ENCODE measurements around the gene NANOS3. TPM values are rescaled to one million over a fixed set of nuclear protein-coding genes. Genes with fewer than 3 reads are reported as not detected.

NANOS3 gene
- total RNA-seq, 6 experiments from 2014 or later: 0.91 to 1.7 (median 1.4) TPM

DNA sequence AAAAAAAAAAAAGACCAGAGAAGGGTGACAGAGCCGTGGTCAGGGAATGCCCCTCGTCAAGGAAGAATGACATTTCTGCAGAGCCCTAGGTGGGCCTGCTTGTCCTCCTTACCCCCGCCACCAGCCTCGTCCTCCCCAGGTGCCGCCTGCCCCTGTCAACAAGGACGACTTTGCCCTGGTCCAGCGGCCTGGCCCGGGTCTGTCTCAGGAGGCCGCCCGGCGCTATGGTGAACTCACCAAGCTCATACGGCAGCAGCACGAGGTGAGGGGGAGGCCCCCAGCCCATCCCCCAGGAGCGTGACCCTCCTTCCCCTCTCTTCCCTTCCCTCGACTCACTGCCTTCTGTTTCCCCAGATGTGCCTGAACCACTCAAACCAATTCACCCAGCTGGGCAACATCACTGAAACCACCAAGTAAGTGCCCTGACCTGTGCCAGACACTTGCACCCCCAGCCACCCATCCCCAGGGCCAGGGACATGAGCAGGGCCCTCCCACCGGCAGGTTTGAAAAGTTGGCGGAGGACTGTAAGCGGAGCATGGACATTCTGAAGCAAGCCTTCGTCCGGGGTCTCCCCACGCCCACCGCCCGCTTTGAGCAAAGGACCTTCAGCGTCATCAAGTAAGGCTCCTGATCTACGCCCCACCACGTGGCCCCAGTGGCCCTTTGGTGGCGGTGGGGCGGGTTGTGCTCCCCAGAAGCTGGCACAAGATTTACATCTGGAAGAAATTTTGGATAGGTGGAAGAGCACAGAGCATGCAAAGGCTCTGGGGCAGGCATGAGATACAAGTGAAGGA lies 46.5 kb downstream of the NANOS3 start:
- TF ChIP-seq CTCF (IDR thresholded peaks at IDR 0.05): no peak
- H3K9me3 Mint-ChIP-seq: peaks cover 5% of the 10 kb centered on the region; the same call in 1 of the 2 replicates
- H3K27me3 Mint-ChIP-seq (ENCODE audit: insufficient read depth): no peaks in the 10 kb centered on the region; the same call in none of the 2 replicates
- no peak overlapping the region for H3K4me3 Mint-ChIP-seq
- no peak overlapping the region; the same call in 1 of the 2 replicates for H3K27ac Mint-ChIP-seq
- no peak for DNase-seq
- H3K4me1 Mint-ChIP-seq (ENCODE audit: low read depth): no peaks in the 10 kb centered on the region
- peaks cover 53% of the 10 kb centered on the region for H3K36me3 Mint-ChIP-seq (ENCODE audit: low read depth)

GRCh38 chr19:13926010-13926409 lies 49.1 kb downstream of the NANOS3 start:
- no peak overlapping the region for H3K27ac Mint-ChIP-seq
- H3K36me3 Mint-ChIP-seq (ENCODE audit: low read depth): peaks cover 46% of the 10 kb centered on the region
- H3K4me3 Mint-ChIP-seq: no peak overlapping the region
- no peak for DNase-seq
- no peak for TF ChIP-seq CTCF (IDR thresholded peaks at IDR 0.05)
- H3K9me3 Mint-ChIP-seq: peaks cover 4% of the 10 kb centered on the region; the same call in 1 of the 2 replicates
- H3K4me1 Mint-ChIP-seq (ENCODE audit: low read depth): no peaks in the 10 kb centered on the region
- H3K27me3 Mint-ChIP-seq (ENCODE audit: insufficient read depth): no peaks in the 10 kb centered on the region; the same call in none of the 2 replicates

DNA sequence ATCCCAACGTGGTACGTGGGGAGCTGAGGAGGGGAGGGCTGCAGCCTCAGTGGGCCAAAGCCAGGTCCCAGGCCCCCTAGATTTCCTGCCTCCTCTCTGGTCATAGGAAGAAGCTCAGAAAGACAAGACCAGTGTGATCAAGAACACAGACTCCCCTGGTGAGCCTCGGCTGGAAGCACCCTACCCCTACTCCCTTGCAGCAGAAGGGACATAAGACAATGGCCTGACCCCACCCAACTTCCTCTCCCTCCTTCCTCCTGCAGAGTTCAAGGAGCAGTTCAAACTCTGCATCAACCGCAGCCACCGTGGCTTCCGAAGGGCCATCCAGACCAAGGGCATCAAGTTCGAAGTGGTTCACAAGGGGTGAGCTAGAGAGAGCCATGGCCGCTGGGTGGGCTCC lies 49.8 kb downstream of the NANOS3 start:
- Mint-ChIP-seq H3K27me3 (ENCODE audit: insufficient read depth) (no peaks in the 10 kb centered on the region; the same call in none of the 2 replicates), H3K4me1 (ENCODE audit: low read depth) (no peaks in the 10 kb centered on the region), H3K27ac (no peak overlapping the region), H3K4me3 (no peak overlapping the region), H3K9me3 (no peaks in the 10 kb centered on the region), H3K36me3 (ENCODE audit: low read depth) (peaks cover 39% of the 10 kb centered on the region)
- DNase-seq: no peak
- no peak for TF ChIP-seq CTCF (IDR thresholded peaks at IDR 0.05)

DNA sequence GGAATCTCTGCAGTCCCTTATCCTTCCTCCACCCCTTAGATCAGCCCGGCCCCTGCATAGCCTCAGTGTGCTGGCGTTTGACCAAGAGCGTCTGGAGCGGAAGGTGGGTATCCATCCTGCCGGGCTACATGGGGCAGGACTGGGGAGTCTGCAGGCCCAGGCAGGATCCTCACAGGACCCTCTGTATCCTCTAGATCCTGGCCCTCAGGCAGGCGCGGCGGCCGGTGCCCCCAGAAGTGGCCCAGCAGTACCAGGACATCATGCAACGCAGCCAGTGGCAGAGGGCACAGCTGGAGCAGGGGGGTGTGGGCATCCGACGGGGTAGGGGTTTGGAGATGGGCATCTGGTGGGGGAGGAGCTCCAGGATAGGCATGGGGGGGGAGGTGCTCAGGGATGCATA lies 52.4 kb downstream of the NANOS3 start:
- no peak for TF ChIP-seq CTCF (IDR thresholded peaks at IDR 0.05)
- no peak for DNase-seq
- H3K36me3 Mint-ChIP-seq (ENCODE audit: low read depth): peaks cover 23% of the 10 kb centered on the region
- no peaks in the 10 kb centered on the region; the same call in 1 of the 2 replicates for H3K27me3 Mint-ChIP-seq (ENCODE audit: insufficient read depth)
- no peaks in the 10 kb centered on the region for H3K9me3 Mint-ChIP-seq
- no peaks in the 10 kb centered on the region for H3K4me1 Mint-ChIP-seq (ENCODE audit: low read depth)
- H3K27ac Mint-ChIP-seq: no peak overlapping the region
- no peak overlapping the region for H3K4me3 Mint-ChIP-seq

DNA sequence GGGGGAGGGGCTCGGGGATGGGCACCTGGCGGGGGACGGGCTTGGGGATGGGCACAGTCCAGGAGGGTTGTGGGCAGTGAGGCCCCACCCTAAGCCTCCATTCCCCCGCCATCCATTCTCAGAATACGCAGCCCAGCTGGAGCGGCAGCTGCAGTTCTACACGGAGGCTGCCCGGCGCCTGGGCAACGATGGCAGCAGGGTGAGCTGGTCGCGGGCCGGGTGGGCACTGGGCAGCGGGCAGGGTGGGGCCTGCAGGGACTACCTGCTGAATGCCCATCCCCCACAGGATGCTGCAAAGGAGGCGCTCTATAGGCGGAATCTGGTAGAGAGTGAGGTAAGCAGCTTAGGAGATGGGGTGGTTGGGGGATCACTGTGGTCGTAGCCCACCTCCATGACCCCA lies 53.0 kb downstream of the NANOS3 start:
- TF ChIP-seq CTCF (IDR thresholded peaks at IDR 0.05): no peak
- Mint-ChIP-seq H3K27me3 (ENCODE audit: insufficient read depth) (no peaks in the 10 kb centered on the region; the same call in 1 of the 2 replicates), H3K36me3 (ENCODE audit: low read depth) (peaks cover 19% of the 10 kb centered on the region), H3K4me3 (no peak overlapping the region), H3K9me3 (no peaks in the 10 kb centered on the region), H3K4me1 (ENCODE audit: low read depth) (no peaks in the 10 kb centered on the region), H3K27ac (no peak overlapping the region)
- no peak for DNase-seq

Small RNAs within 50 kb of the gene (microRNA-seq; reads per million reads assigned to microRNA genes)
- gene MIR181C (282 reads per million, percentile 62 among the genes with 10 or more reads in this experiment), gene MIR181D (391 reads per million, percentile 65 among the genes with 10 or more reads in this experiment)

Other genes with a start within 250 kb of the NANOS3 start
- 10 to 100 TPM; 31.3 to 34.7 (median 31.8) TPM for gene MRI1, start 112.6 kb upstream of the NANOS3 start, total RNA-seq (2021; fragmentation: NEBNext Ultra II Directional; extraction: Animal tissue kit (Norgen Biotek cat#: 25700))
- gene C19orf53, start 102.7 kb upstream of the NANOS3 start, total RNA-seq (2021; fragmentation: NEBNext Ultra II Directional; extraction: Animal tissue kit (Norgen Biotek cat#: 25700)): 100 to 1,000 TPM; 123 to 204 (median 172) TPM
- gene ZSWIM4, start 81.7 kb upstream of the NANOS3 start, total RNA-seq (2021; fragmentation: NEBNext Ultra II Directional; extraction: Animal tissue kit (Norgen Biotek cat#: 25700)): 1 to 10 TPM; 5.0 to 6.0 (median 5.2) TPM
- gene BRME1, start 29.0 kb downstream of the NANOS3 start, total RNA-seq (2021; fragmentation: NEBNext Ultra II Directional; extraction: Animal tissue kit (Norgen Biotek cat#: 25700)): under 1 TPM; 0.37 to 0.67 (median 0.55) TPM
- 10 to 100 TPM; 22.9 to 28.3 (median 25.5) TPM for gene CC2D1A, start 29.1 kb downstream of the NANOS3 start, total RNA-seq (2021; fragmentation: NEBNext Ultra II Directional; extraction: Animal tissue kit (Norgen Biotek cat#: 25700))
- gene PODNL1, start 61.3 kb downstream of the NANOS3 start, total RNA-seq (2021; fragmentation: NEBNext Ultra II Directional; extraction: Animal tissue kit (Norgen Biotek cat#: 25700)): 10 to 100 TPM; 10.1 to 13.7 (median 12.2) TPM
- 10 to 100 TPM; 19.9 to 29.0 (median 26.5) TPM for gene DCAF15, start 75.4 kb downstream of the NANOS3 start, total RNA-seq (2021; fragmentation: NEBNext Ultra II Directional; extraction: Animal tissue kit (Norgen Biotek cat#: 25700))
- gene RFX1, start 129.2 kb downstream of the NANOS3 start, total RNA-seq (2021; fragmentation: NEBNext Ultra II Directional; extraction: Animal tissue kit (Norgen Biotek cat#: 25700)): 10 to 100 TPM; 11.6 to 13.0 (median 12.2) TPM
- gene RLN3, start 151.0 kb downstream of the NANOS3 start, total RNA-seq (2021; fragmentation: NEBNext Ultra II Directional; extraction: Animal tissue kit (Norgen Biotek cat#: 25700)): not detected
- 1 to 10 TPM; 4.7 to 6.1 (median 5.1) TPM for gene IL27RA, start 154.6 kb downstream of the NANOS3 start, total RNA-seq (2021; fragmentation: NEBNext Ultra II Directional; extraction: Animal tissue kit (Norgen Biotek cat#: 25700))
- 1 to 10 TPM; 1.2 to 4.0 (median 2.8) TPM for gene PALM3, start 184.9 kb downstream of the NANOS3 start, total RNA-seq (2021; fragmentation: NEBNext Ultra II Directional; extraction: Animal tissue kit (Norgen Biotek cat#: 25700))
- 1 to 10 TPM in 2 of 6 experiments, under 1 TPM in 4; 0.62 to 1.2 (median 0.88) TPM for gene MISP3, start 195.7 kb downstream of the NANOS3 start, total RNA-seq (2021; fragmentation: NEBNext Ultra II Directional; extraction: Animal tissue kit (Norgen Biotek cat#: 25700))
- not detected for gene C19orf67, start 208.6 kb downstream of the NANOS3 start, total RNA-seq (2021; fragmentation: NEBNext Ultra II Directional; extraction: Animal tissue kit (Norgen Biotek cat#: 25700))
- 10 to 100 TPM; 33.0 to 48.6 (median 35.9) TPM for gene SAMD1, start 213.6 kb downstream of the NANOS3 start, total RNA-seq (2021; fragmentation: NEBNext Ultra II Directional; extraction: Animal tissue kit (Norgen Biotek cat#: 25700))
- gene PRKACA, start 240.6 kb downstream of the NANOS3 start, total RNA-seq (2021; fragmentation: NEBNext Ultra II Directional; extraction: Animal tissue kit (Norgen Biotek cat#: 25700)): 100 to 1,000 TPM; 137 to 170 (median 149) TPM

All from HFFc6 (cell line).